GM18499 (cell line): ENCODE measurements around the gene PRDM2.

ENCODE experiments used
- ATAC-seq: cut with Tn5 transposase; IDR thresholded peaks from one replicate; pipeline ENCODE4 v1.9.1; 2021; ENCODE audit warnings: moderate number of reproducible peaks; ENCODE audit not compliant: insufficient read depth, unreplicated experiment

The PRDM2 gene

GRCh38 chr1:13805431-13805830, 105.4 kb downstream of the PRDM2 start:
- ATAC-seq = no peak

GRCh38 chr1:13806108-13806507, 106.1 kb downstream of the PRDM2 start:
- ATAC-seq = no peak

DNA sequence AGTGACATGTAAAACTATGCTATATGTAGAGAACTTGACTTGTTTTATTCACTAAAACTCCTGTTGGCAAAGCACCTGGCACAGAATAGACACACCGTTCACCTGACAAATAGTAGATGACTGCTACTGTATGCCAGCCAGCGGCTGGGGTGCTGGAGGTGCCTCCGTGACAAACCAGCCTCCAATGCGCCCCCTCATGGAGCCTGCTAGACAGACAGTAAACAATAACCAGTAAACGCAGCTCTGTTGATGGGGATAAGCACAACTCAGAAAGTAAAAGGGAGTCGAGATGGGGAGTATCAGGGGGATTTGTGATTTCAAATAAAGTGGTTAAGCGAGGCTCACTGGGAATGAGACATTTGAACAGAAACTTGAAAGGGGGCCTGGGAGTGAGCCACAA, 107.2 kb downstream of the PRDM2 start:
- ATAC-seq = no peak

DNA sequence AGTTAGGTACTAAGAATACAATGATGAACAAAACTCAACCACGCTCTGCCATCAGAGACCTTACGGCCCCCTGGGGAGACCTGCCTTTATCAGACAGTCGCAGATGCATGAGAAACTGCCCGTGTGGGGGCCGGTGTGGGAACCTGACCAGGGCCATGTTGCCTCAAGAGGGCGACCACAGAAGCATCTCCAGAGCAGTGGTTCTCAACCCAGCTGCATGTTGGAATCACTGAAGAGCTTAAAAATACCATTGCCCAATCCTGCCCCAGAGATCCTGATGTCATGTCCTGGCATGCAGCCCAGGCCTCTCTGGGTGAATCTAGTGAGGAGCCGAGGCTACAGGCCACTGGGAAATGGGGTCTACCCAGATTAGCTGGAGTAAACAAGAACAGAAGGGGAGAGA, 108.7 kb downstream of the PRDM2 start:
- ATAC-seq = no peak

DNA sequence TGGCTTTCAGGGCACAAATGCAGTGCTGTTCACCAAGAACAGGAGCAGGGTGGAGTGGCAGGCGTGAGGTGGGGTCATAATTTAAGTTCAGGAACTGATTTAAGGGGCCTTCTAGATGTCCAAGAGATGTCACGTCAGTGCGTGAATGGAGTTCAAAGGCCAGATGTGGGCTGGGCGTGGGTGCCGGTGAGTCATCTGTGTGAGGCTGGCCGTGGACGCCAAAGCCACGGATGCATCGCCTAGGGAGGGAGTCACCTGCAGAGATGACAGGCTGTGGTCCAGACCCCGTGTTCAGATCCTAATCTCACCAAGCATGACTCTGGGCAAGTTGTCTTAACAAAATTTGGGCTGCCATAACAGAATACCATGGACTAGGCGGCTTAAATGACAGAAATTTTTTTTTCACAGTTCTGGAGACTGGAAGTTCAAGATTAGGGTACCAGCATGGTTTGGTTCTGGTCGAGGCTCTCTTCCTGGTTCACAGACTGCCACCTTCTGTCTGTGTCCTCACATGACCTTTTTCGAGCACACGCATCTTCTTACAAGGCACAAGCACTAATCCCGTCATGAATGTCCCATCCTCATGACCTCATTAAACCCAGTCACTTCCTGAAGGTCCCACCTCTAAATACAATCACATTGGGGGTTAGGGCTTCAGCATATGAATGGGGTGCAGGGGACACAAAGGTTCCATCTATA, 109.6 kb downstream of the PRDM2 start:
- no peak for ATAC-seq

- ATAC-seq = no peak
These were observed 112.7 kb downstream of the PRDM2 start for GRCh38 chr1:13812456-13813397.

DNA sequence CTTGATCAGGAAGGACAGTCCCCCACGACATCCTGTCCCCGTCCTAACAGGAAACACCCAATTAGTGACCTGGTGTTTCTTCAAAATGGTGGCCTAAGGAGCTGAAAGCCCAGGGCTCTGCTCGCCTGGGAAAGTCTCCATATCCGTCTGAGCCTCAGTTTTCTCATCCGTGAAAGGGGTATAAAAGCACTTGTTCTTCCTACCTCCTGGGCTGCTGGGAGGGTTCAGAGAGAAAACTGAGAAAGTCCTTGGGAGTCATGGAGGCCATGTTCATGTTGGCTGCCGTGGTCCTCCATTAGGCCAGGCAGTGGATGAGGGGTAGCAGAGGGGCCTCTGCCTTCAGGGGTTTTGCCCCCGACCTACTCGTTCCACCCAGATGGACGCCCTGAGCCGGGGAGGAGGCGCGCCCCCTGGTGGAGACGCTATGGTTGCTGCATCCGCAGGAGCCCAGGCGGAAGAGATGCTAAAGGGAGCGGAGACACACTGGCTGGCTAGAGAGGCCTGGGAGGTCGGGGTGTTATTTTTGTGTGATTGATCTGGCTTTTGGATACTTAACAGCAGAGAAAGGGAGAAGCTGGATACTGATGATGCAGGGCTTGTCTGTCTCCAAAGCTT, 113.5 kb downstream of the PRDM2 start:
- ATAC-seq = no peak

- no peak for ATAC-seq
These were observed 114.1 kb downstream of the PRDM2 start for GRCh38 chr1:13814131-13814530.

DNA sequence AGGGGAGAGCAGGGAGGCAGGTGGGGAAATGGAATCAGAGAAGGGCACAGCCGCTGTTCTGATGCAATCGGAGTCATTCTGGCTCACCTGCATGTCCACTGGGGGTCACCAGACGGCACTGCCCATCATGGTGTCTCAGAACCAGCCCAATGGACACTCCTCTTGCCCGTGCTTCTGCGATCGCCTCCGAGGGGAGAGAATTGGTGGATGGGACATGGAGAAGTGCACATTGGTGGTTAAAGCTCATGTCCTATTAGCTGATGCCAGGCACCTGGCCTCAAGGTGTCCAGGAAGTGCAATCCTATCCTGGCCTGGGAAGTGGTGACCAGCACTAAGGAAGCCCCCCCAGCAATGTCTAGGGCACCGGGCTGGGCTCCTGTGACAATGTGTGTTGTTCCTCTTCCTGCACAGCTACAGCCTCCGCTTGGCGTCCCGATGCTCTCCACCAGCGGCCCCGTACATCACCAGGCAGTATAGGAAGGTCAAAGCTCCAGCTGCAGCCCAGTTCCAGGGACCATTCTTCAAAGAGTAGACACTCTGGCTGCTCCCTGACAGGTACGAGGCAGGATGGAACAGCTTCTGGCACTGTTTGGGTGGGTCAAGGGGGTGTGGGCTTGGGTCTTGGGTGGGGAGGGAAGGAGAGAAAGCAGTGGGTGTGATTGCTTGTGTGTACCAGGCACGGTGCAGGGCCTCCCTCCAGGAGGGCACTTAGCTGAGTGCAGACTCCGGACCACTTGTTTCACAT, 116.2 kb downstream of the PRDM2 start:
- ATAC-seq = no peak

DNA sequence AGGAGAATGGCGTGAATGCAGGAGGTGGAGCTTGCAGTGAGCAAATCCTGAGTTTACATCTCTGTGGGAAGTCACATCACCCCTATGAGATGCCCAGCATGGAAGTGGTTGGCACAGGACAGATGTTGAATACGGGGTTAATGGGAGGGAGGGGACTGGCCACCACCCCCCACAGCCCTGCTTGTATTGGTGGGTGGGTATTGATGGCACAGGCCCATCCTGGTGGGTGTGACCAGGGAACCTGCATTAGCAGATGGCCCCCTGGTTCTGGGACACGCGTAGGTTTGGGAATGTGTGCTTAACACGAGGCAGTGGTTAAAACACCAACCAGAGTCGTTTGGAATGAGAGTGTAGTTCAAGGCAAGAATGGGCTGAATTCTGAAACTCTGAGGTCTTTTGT, 117.9 kb downstream of the PRDM2 start:
- no peak for ATAC-seq

- ATAC-seq = no peak
These were observed 118.9 kb downstream of the PRDM2 start for GRCh38 chr1:13818926-13819325.

GRCh38 chr1:13819642-13820041, 119.7 kb downstream of the PRDM2 start:
- no peak for ATAC-seq

DNA sequence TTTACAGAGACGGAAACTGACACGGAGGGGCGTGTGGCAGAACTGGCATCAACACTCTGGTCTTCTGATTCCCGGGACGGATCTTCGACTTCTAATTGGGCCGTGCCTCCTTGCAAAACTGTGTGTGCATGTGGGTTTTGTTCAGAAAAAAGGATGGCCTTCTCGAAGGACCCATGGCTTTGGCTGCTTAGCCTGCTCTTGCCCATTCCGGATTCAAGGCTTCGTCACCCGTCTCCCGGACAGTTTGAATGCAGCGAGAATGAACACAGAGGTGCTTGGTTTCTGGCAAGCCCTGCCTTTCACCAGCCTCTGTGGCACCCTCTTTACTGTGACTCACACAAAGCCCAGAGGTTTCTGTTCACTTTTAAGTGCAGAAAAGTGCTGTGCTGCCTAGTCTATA, 120.1 kb downstream of the PRDM2 start:
- no peak for ATAC-seq

GRCh38 chr1:13820456-13820855, 120.5 kb downstream of the PRDM2 start:
- ATAC-seq = no peak

GRCh38 chr1:13823126-13823880, 123.3 kb downstream of the PRDM2 start:
- no peak for ATAC-seq

- no peak for ATAC-seq
These were observed 123.9 kb downstream of the PRDM2 start for GRCh38 chr1:13823936-13824335.

DNA sequence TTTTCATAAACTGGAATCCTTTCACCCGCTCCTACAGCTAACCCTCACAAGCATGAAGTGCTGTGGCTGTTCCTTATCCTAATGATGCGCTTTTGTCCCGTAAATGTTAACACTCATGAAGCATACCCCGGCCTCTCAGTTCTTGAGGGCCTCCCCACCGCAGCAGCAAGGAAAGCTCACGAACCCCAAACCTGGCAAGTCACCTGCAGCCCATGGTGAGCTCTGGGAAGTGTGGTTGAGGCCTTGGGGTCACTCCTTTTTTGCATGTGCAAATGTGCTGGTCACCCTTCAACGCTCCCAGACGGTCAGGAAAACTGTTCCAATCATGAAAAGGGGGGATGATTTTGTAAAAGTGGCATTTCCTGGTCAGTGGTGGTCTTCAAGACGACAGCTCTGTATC, 124.6 kb downstream of the PRDM2 start:
- no peak for ATAC-seq

- no peak for ATAC-seq
These were observed 125.0 kb downstream of the PRDM2 start for GRCh38 chr1:13825033-13825432.

GRCh38 chr1:13826009-13826408, 126.0 kb downstream of the PRDM2 start:
- ATAC-seq = no peak

DNA sequence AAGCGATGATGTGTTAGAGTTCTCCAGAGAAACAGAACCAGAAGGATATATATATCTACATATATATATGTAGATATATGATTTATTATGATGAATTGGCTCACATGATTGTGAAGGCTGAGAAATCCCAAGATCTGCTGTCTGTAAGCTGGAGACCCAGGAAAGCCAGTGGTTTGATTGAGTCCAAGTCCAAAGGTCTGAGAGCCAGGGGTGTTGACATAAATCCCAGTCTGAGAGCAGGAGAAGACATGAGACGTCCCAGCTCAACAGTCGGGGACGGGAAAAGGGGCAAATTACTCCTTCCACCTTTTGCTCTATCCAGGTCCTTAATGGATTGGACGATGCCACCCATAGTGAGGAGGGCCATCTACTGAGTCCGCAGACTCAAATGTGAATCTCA, 126.6 kb downstream of the PRDM2 start:
- no peak for ATAC-seq
